HepG2 (cell line): Measurements from ENCODE around the gene KDM5C.

Source experiments
- DMAP1 ChIP-seq: IDR thresholded peaks from 2 replicates; pipeline ENCODE4 v1.6.1; 2016
- GATAD1 ChIP-seq: IDR thresholded peaks from 2 replicates; pipeline ENCODE4 v1.6.1; 2016; ENCODE audit warnings: missing genetic modification reagents, missing compliant biosample characterization
- NFE2L1 ChIP-seq: sonication (generic); formaldehyde crosslinking; IDR thresholded peaks from 2 replicates; pipeline ENCODE4 v1.4.0; 2020; ENCODE audit warnings: missing genetic modification reagents, mild to moderate bottlenecking, borderline replicate concordance
- TF ChIP-seq, protein P1 (sequence below): sonication (generic); formaldehyde crosslinking; IDR thresholded peaks from 2 replicates; pipeline ENCODE4 v1.5.0; 2020; ENCODE audit warnings: mild to moderate bottlenecking, missing genetic modification reagents, moderate library complexity

DNA sequence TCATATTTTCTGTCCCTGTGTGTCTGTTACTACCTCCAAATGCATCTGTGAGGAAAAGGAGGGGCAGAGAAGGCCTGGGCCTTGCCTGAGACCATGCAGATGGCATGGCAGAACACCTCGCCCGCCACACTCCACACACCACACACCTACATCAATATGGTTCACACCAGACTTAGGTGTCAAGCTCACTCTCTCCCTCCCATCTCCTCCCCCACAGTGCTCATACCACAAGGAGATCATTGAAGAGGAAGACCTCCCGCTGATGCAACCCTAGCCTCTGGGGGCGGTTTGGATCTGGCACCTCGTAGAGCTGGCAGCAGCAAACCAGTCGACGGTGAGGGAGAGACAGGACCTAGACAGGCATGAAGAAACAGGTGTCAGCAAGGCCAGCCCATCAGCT is 16.6 kb upstream of the KDM5C start:
- TF ChIP-seq NFE2L1 (CRISPR knock-in tag) (no peak), GATAD1 (CRISPR knock-in tag) (no peak), DMAP1 (CRISPR knock-in tag) (no peak)
- TF ChIP-seq, protein P1, sequence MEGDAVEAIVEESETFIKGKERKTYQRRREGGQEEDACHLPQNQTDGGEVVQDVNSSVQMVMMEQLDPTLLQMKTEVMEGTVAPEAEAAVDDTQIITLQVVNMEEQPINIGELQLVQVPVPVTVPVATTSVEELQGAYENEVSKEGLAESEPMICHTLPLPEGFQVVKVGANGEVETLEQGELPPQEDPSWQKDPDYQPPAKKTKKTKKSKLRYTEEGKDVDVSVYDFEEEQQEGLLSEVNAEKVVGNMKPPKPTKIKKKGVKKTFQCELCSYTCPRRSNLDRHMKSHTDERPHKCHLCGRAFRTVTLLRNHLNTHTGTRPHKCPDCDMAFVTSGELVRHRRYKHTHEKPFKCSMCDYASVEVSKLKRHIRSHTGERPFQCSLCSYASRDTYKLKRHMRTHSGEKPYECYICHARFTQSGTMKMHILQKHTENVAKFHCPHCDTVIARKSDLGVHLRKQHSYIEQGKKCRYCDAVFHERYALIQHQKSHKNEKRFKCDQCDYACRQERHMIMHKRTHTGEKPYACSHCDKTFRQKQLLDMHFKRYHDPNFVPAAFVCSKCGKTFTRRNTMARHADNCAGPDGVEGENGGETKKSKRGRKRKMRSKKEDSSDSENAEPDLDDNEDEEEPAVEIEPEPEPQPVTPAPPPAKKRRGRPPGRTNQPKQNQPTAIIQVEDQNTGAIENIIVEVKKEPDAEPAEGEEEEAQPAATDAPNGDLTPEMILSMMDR (CRISPR knock-in tag): no peak
